ENCODE measurements around the gene JMJD1C. TPM values are rescaled to one million over a fixed set of nuclear protein-coding genes. Genes with fewer than 3 reads are reported as not detected.

JMJD1C gene
- total RNA-seq, 1 experiment from 2014 or later: 108 TPM

DNA sequence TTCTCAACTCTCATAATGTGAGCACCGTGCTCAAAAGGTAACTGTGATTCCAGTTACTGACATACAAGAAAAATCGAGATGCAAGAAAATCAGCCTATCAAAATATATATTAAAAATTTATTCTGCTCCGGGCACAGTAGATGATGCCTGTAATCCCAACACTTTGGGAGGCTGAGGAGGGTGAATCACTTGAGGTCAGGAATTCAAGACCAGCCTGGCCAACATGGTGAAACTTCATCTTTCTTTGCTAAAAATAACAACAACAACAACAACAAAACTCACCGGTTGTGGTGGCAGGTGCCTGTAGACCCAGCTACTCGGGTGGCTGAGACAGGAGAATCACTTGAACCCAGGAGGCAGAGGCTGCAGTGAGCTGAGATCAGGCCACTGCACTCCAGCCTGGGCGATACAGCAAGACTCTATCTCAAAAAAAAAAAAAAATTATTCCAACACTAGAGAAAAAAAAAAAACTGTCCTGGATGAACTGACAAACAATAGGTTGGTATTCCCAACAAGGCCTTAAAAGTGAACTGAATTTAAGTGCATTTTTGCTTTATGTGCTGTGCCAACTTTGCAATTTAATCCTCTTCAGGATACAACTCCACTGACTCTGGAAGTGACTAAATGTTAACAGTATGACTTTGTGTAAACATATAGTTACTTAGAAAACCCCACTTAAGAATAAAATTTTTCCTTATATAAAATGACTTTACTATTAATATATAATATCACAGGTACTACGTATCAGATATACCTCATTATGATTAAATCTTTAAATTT lies 51.1 kb downstream of the JMJD1C start:
- no peaks in the 10 kb centered on the region for H3K36me3 ChIP-seq (replicated peaks; ENCODE audit: control insufficient read depth, insufficient read depth, low read length)
- H3K4me3 ChIP-seq (ENCODE audit: insufficient read depth, low read depth, low read length): no peak overlapping the region
- no peaks in the 10 kb centered on the region for H3K27me3 ChIP-seq (ENCODE audit: control insufficient read depth, insufficient read depth, low read length)
- DNase-seq: no peak

DNA sequence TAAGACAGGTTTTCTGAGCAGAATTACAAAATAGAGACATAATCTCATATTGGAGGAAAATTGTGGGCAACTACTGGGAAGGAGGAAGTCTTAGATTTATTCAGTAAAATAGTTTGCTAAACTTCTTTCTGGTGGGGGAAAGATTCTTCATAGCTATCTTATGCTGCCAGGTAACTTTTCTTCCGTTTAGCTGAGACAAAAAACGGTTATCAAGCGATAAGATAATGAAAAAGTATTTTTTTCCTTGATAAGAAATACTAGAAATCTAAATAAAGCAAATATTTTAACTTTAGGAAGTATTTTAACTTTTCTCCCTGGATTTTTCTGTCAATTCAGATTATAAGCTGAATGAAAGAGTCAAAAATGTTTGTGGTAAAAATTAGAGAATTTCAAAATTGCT lies 52.3 kb downstream of the JMJD1C start:
- H3K27me3 ChIP-seq (ENCODE audit: control insufficient read depth, insufficient read depth, low read length): no peaks in the 10 kb centered on the region
- no peak overlapping the region for H3K4me3 ChIP-seq (ENCODE audit: insufficient read depth, low read depth, low read length)
- no peak for DNase-seq
- no peaks in the 10 kb centered on the region for H3K36me3 ChIP-seq (replicated peaks; ENCODE audit: control insufficient read depth, insufficient read depth, low read length)

DNA sequence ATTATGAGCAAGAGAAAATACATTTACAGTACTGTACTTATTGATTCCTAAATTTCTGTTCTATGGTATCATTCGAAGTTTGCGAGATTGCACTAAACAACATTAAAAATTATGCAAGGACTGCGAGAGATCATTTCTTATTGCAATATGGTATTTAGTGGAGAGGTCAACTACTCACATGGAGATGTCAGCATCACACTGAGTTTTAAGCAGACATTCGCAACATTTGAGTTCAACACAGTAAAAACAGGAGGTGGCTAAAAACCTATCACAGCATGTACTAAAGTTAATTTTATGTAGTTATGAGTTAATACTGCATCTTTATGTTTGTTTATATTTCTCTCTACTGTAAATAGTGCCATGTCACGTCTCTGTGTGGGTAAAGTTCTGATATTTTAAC lies 53.5 kb downstream of the JMJD1C start:
- no peaks in the 10 kb centered on the region for H3K27me3 ChIP-seq (ENCODE audit: control insufficient read depth, insufficient read depth, low read length)
- no peak for DNase-seq
- H3K4me3 ChIP-seq (ENCODE audit: insufficient read depth, low read depth, low read length): no peak overlapping the region
- H3K36me3 ChIP-seq (replicated peaks; ENCODE audit: control insufficient read depth, insufficient read depth, low read length): no peaks in the 10 kb centered on the region

DNA sequence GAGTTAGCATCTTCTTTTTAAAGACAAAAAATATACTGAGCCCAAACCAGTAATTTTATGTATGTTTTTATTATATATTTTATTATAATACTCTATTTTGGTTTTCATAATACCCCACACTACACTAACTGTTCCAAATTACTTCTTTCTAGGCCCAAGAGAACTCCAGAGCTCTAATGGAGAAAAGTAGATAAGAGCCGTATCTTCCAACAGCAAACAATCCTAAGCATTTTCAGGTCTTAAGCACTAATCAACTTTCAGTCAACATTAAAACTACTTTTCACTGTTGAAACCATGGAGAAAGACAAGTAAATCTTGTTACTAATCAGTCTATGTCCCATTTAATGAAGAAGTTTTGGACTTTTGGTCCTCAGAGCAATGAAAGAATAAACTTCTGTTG lies 55.1 kb downstream of the JMJD1C start:
- Histone ChIP-seq H3K36me3 (replicated peaks; ENCODE audit: control insufficient read depth, insufficient read depth, low read length) (no peaks in the 10 kb centered on the region), H3K4me3 (ENCODE audit: insufficient read depth, low read depth, low read length) (no peak overlapping the region), H3K27me3 (ENCODE audit: control insufficient read depth, insufficient read depth, low read length) (no peaks in the 10 kb centered on the region)
- no peak for DNase-seq

DNA sequence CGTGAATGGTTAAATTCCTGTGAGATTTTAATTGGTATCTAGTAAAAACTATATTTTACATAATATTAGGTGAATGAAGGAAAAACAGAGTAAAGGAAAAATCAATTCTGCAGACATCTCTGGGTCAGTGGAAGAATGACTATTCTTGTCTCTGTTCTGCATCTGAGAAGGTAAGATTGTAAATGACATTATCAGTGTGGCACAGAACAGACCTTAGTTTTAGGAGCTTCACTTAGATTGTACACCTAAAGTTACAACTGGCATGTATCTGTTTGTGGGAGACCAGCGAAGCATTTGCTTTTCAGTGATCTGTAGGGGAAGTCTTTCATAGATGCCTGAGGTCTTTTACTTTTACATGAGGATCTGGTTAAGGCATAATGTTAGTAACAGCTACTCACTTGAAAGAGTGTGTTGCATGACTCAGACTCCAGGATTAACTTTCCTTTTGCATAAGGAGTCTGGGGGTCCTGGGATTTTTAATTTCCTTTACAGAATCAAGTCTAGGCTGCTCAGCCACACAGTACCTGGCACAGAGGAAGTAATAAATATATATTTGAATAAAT lies 56.2 kb downstream of the JMJD1C start:
- DNase-seq: no peak
- Histone ChIP-seq H3K4me3 (ENCODE audit: insufficient read depth, low read depth, low read length) (no peak overlapping the region), H3K27me3 (ENCODE audit: control insufficient read depth, insufficient read depth, low read length) (no peaks in the 10 kb centered on the region), H3K36me3 (replicated peaks; ENCODE audit: control insufficient read depth, insufficient read depth, low read length) (no peaks in the 10 kb centered on the region)

DNA sequence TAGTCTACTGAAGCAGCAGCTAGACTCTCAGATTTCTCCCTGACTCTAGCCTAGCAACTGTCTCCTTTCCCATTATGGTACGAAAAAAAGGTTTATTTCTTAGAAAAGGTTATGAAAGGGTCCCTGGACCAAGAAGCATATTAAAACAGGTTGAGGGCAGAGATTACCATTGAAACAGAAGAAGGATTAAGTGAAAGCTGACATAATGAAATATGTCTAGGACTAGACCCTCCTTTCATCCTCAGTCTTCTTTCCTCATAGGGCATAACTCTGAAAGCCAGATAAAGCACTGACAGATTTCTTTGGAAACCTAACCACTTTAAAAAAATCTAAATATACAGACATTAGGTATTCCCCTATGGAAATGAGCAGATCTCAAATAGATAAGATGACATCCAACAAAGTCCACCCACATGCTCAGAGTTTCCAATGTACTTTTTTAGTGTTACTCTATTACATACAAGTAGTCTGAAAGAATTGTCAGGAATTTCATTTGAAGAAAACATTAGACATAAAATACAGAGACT lies 58.6 kb downstream of the JMJD1C start:
- Histone ChIP-seq H3K4me3 (ENCODE audit: insufficient read depth, low read depth, low read length) (no peak overlapping the region), H3K36me3 (replicated peaks; ENCODE audit: control insufficient read depth, insufficient read depth, low read length) (no peaks in the 10 kb centered on the region), H3K27me3 (ENCODE audit: control insufficient read depth, insufficient read depth, low read length) (no peaks in the 10 kb centered on the region)
- no peak for DNase-seq

DNA sequence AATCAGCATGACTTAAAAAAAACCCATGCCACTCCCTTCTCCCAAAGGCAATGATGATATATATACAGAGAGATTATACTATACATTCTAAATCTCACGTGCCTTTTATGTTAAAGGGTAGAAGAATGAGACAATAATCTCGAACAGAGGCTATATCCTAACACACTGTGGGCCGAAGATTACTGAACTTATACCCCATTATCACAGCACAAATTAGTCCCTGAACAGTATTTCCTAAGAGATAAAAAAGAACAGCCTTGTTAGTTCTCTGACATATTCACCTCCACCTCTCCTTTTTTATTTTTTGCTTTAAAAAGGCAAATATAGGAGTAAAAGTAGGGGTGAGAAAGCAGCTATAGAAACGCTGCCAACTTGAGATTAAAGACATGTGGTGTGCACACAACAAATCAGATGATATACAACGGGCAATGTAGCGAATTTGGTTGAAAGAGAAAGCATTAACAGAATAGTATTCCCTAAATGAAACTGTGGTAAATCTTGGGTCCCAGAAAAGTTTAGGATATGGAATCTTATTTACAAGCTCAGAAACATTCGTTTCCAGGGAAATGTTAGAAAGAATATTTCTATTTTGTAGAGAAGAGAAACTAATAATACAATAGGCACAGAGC lies 69.5 kb downstream of the JMJD1C start:
- H3K4me3 ChIP-seq (ENCODE audit: insufficient read depth, low read depth, low read length): no peak overlapping the region
- no peaks in the 10 kb centered on the region for H3K36me3 ChIP-seq (replicated peaks; ENCODE audit: control insufficient read depth, insufficient read depth, low read length)
- no peaks in the 10 kb centered on the region for H3K27me3 ChIP-seq (ENCODE audit: control insufficient read depth, insufficient read depth, low read length)
- no peak for DNase-seq

DNA sequence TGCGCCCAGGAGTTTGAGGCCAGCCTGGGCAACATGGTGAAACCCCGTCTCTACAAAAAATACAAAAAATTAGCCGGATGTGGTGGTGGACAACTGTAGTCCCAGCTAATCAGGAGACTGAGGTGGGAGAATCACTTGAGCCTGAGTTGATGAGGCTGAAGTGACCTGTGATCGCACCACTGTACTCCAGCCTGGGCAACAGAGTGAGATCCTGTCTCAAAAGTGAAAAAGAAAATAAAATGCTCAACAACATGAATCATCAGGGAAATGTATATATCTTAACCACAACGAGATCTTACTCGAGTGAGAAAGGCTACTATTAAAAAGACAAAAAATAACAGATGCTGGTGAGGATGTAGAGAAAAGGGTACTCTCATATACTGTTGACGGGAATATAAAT lies 72.7 kb downstream of the JMJD1C start:
- no peak for DNase-seq

DNA sequence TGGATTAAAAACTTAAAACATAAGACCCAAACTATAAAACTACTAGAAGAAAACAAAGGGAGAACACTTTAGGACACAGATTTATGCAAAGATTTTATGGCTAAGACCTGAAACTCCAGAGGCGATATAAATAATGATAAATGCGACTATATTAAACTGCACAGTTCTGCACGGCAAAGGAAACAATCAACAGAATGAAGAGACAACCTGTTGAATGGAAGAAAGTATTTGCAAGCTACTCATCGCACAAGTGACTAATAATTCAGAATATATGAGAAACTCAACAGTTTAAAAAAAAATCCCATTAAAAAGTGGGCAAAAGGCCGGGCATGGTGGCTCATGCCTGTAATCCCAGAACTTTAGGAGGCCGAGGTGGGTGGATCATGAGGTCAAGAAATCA lies 73.6 kb downstream of the JMJD1C start:
- no peak for DNase-seq
- Histone ChIP-seq H3K36me3 (replicated peaks; ENCODE audit: control insufficient read depth, insufficient read depth, low read length) (no peaks in the 10 kb centered on the region), H3K4me3 (ENCODE audit: insufficient read depth, low read depth, low read length) (no peak overlapping the region), H3K27me3 (ENCODE audit: control insufficient read depth, insufficient read depth, low read length) (no peaks in the 10 kb centered on the region)

More for the DNA sequence above, 72.7 kb downstream of the JMJD1C start:
- H3K36me3 ChIP-seq (replicated peaks; ENCODE audit: control insufficient read depth, insufficient read depth, low read length): no peaks in the 10 kb centered on the region
- H3K4me3 ChIP-seq (ENCODE audit: insufficient read depth, low read depth, low read length): no peak overlapping the region
- H3K27me3 ChIP-seq (ENCODE audit: control insufficient read depth, insufficient read depth, low read length): no peaks in the 10 kb centered on the region

DNA sequence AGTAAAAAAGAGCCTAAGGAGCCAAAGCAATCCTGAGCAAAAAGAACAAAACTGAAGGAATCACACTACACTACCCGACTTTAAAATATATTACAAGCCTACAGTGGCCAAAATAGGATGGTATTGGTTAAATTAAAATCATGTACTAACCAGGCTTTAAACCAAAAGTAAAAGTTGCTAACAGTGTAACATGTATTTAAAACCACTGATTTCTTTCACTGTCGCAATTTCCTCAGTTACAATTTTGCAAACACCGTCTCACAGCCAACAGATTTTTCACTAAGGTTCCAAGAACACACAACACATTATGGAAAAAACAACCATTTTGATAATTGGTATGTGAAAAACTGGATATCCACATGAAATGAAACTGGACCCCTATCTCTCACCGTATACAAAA lies 74.0 kb downstream of the JMJD1C start:
- H3K27me3 ChIP-seq (ENCODE audit: control insufficient read depth, insufficient read depth, low read length): no peaks in the 10 kb centered on the region
- H3K36me3 ChIP-seq (replicated peaks; ENCODE audit: control insufficient read depth, insufficient read depth, low read length): no peaks in the 10 kb centered on the region
- no peak for DNase-seq
- H3K4me3 ChIP-seq (ENCODE audit: insufficient read depth, low read depth, low read length): no peak overlapping the region

DNA sequence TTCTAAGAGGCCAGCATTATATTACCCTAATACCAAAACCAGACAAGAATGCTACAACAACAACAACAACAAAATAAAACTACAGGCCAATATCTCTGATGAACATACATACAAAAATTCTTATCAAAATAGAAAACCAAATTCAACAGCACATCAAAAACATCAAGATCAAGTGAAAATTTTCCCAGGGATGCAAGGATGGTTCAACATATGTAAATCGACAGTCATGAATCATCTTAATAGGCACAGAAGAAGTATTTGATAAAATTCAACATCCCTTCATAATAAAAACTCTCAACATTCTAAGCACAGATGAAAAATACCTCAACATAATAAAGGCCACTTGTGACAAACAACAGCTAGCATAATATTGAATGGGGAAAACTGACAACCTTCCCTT lies 75.3 kb downstream of the JMJD1C start:
- H3K36me3 ChIP-seq (replicated peaks; ENCODE audit: control insufficient read depth, insufficient read depth, low read length): no peaks in the 10 kb centered on the region
- no peaks in the 10 kb centered on the region for H3K27me3 ChIP-seq (ENCODE audit: control insufficient read depth, insufficient read depth, low read length)
- no peak for DNase-seq
- no peak overlapping the region for H3K4me3 ChIP-seq (ENCODE audit: insufficient read depth, low read depth, low read length)

DNA sequence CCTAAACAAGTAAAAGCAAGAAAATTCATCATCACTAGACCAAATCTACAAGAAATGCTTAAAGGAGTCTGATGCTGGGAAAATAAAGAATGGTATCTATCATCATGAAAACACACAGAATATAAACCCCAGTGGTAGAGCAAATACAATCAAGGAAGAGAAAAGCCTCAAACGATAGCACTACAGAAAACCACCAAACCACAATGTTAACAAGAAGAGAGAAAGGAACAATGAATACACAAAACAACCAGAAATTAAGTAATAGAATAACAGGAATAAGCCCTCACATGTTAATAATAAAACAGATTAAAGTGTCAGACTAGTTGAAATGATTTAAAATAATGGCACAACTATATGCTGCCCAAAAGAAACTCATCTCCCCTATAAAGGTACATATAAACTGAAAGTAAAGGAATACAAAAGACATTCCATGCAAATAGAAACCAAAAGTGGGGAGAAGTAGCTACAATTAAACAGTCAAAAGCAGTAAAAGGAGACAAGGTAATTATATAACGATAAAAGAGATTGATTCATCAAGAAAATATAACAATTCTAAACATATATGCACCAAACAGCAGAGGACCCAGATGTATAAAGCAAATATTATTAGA lies 77.3 kb downstream of the JMJD1C start:
- Histone ChIP-seq H3K27me3 (ENCODE audit: control insufficient read depth, insufficient read depth, low read length) (no peaks in the 10 kb centered on the region), H3K36me3 (replicated peaks; ENCODE audit: control insufficient read depth, insufficient read depth, low read length) (no peaks in the 10 kb centered on the region), H3K4me3 (ENCODE audit: insufficient read depth, low read depth, low read length) (no peak overlapping the region)
- DNase-seq: no peak

DNA sequence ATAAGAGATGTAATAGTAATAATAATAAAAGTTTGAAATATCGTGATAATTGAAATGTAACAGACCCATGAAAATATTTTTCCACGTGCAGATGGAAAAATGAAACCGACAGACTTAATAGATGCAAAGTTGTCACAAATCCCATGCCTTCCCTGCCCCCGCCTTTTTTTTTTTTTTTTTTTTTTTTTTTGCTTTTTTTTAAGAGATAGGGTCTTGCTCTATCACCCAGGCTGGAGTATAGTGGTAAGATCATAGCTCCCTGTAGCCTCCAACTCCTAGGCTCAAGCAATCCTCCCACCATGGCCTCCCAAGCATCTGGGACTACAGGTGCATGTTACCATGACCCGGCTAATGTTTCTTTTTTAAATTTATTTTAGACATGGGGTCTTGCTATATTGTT lies 80.5 kb downstream of the JMJD1C start:
- DNase-seq: no peak
- no peaks in the 10 kb centered on the region for H3K36me3 ChIP-seq (replicated peaks; ENCODE audit: control insufficient read depth, insufficient read depth, low read length)
- no peaks in the 10 kb centered on the region for H3K27me3 ChIP-seq (ENCODE audit: control insufficient read depth, insufficient read depth, low read length)
- H3K4me3 ChIP-seq (ENCODE audit: insufficient read depth, low read depth, low read length): no peak overlapping the region

DNA sequence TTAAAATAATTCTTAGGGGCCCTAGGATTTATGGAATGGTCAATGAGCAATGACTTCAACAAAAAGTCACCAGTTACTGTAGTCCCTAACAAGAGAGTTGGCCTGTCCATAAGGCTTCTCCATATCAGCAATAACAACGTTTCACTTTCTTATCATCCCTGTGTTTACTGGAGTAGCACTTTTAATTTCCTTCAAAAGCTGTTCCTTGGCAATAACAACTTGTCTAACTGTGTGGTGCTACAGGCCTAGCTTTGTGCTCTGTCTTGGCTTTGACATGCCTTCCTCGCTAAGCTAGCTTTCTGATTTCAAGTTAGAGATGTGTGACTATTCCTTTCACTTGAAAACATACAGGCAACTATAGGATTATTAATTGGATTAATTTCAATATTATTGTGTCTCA lies 81.1 kb downstream of the JMJD1C start:
- no peak overlapping the region for H3K4me3 ChIP-seq (ENCODE audit: insufficient read depth, low read depth, low read length)
- no peaks in the 10 kb centered on the region for H3K36me3 ChIP-seq (replicated peaks; ENCODE audit: control insufficient read depth, insufficient read depth, low read length)
- no peaks in the 10 kb centered on the region for H3K27me3 ChIP-seq (ENCODE audit: control insufficient read depth, insufficient read depth, low read length)
- no peak for DNase-seq

DNA sequence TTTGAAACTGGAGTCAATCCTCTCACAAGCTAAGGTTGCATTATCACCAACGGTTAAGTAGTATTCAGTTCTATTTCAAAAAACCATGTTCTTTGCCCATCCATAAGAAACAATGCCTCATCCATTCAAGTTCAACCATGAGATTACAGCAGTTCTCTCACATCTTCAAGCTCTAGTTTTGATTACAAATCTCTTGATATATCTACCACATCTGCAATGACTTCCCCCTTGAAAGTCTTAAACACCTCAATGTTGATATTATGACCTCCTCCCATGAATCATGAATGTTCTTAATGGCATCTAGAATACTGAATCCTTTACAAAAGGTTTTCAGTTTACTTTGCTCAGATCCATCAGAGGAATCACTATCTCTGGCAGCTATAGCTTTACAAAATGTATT lies 81.8 kb downstream of the JMJD1C start:
- no peak overlapping the region for H3K4me3 ChIP-seq (ENCODE audit: insufficient read depth, low read depth, low read length)

More for the DNA sequence above, 81.8 kb downstream of the JMJD1C start:
- H3K27me3 ChIP-seq (ENCODE audit: control insufficient read depth, insufficient read depth, low read length): no peaks in the 10 kb centered on the region
- no peak for DNase-seq
- no peaks in the 10 kb centered on the region for H3K36me3 ChIP-seq (replicated peaks; ENCODE audit: control insufficient read depth, insufficient read depth, low read length)
